Tibial nerve (tissue), 4 donors: ENCODE results near the gene PRKCH.

Experiments
- CTCF ChIP-seq, 5 experiments: fragments of 200-600 bp in 3 of 5; fragments of 450-650 bp in 2 of 5; sonication (generic) in 3 of 5; IDR thresholded peaks; one replicate each; pipeline ENCODE4 v1.5.1; 2016 to 2019; ENCODE audit warnings: antibody characterized with exemption in 5 of 5, mild to moderate bottlenecking in 3 of 5, moderate library complexity in 2 of 5
- EP300 ChIP-seq, 2 donors: sonication (generic); formaldehyde crosslinking; IDR thresholded peaks; one replicate each; pipeline ENCODE4 v1.6.1; 2017; ENCODE audit warnings: antibody characterized with exemption in 2 of 2, mild to moderate bottlenecking in 1 of 2

DNA sequence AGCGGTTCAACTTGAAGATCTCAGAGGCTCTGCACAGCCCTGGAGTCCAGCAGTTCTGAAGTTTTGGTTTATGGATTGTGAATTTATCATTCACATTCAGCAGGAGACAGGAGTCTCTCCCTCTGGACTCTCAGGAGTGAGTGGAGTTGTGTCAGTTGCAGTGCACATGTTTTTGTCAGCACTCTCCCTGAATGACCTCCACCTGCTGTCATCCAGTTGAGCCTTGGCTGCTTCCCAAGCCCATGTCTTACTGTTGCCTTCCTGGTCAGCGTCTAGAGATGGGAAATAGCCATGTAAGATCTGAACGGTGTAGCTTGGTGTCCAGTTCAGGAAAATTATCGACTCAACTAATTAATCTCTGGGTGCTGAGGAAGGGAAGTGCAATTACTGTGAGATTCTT is 133.2 kb downstream of the PRKCH start:
- TF ChIP-seq CTCF (IDR thresholded peaks at IDR 0.05) (no peak), EP300 (IDR thresholded peaks at IDR 0.05) (peak in 1 of 2 donors; percentile 8)
